ENCODE measurements around the gene PCBP3. TPM values are rescaled to one million over a fixed set of nuclear protein-coding genes. Genes with fewer than 3 reads are reported as not detected.

The PCBP3 gene
- total and polyA plus RNA-seq, 4 donors = 0.36 to 1.6 (median 0.42) TPM

DNA sequence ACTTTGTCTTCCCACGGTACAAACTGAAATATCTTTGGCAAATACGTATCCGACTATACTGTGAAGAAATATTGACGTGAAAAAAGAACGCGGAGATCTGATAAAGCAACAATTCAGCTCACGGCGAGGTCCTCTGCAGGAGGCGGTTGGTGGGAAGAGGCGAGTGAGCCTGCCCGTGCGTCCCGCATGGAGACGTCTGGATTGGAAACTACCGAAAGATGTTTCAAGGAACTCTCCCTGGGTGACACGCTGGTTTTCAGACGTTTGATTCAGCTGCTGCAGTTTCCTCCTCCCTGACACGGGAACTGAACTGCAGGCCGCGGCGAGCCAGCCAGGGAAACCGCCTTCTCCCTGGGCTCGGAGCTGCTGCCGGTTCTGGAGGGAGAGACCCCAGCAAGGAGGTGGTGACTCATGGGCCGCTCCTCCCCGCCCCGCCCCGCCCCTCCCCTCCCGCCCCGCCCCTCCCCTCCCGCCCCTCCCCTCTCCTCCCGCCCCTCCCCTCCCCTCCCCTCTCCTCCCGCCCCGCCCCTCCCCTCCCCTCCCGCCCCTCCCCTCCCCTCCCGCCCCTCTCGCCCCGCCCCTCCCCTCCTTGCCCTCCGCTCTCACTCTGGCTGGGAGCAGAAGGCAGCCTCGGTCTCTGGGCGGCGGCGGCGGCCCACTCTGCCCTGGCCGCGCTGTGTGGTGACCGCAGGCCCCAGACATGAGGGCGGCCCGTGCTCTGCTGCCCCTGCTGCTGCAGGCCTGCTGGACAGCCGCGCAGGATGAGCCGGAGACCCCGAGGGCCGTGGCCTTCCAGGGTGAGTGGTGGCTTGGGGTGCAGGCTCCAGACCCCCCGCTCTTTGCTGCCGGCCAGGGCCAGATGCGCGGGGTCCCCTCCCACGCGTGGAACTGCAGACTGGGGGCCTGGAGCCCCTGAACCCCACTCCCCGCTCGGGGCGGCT, 337.9 kb downstream of the PCBP3 start, which contains the start of gene COL6A1:
TSS of gene COL6A1 (plus strand) at position 620 of the 941 bp plus-strand sequence. CDS start at position 701, 81 bp downstream.
- H3K9ac ChIP-seq (ENCODE audit: low read depth in 1 of 2, low read length in 2 of 2) = peak within 1 kb of the TSS; percentile 4 to 66
- TF ChIP-seq JUND (IDR thresholded peaks at IDR 0.05) (no peak), RAD21 (IDR thresholded peaks at IDR 0.05) (peak in 1 of 2 donors; percentile 9), TAF1 (conservative IDR thresholded peaks at IDR 0.05) (no peak), GABPA (IDR thresholded peaks at IDR 0.05 in 1 of 2, conservative IDR thresholded peaks at IDR 0.05 in 1 of 2) (no peak), FOXA1 (IDR thresholded peaks at IDR 0.05) (no peak), FOXA2 (IDR thresholded peaks at IDR 0.05) (no peak), RXRA (IDR thresholded peaks at IDR 0.05) (no peak), HNF4G (IDR thresholded peaks at IDR 0.05) (no peak), YY1 (IDR thresholded peaks at IDR 0.05) (no peak), NR2F2 (IDR thresholded peaks at IDR 0.05) (no peak), EGR1 (IDR thresholded peaks at IDR 0.05; ENCODE audit: low read depth in 2 of 2) (no peak)
- TF ChIP-seq, protein P1, sequence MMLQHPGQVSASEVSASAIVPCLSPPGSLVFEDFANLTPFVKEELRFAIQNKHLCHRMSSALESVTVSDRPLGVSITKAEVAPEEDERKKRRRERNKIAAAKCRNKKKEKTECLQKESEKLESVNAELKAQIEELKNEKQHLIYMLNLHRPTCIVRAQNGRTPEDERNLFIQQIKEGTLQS (IDR thresholded peaks at IDR 0.05) = no peak
- TF ChIP-seq, protein P2, sequence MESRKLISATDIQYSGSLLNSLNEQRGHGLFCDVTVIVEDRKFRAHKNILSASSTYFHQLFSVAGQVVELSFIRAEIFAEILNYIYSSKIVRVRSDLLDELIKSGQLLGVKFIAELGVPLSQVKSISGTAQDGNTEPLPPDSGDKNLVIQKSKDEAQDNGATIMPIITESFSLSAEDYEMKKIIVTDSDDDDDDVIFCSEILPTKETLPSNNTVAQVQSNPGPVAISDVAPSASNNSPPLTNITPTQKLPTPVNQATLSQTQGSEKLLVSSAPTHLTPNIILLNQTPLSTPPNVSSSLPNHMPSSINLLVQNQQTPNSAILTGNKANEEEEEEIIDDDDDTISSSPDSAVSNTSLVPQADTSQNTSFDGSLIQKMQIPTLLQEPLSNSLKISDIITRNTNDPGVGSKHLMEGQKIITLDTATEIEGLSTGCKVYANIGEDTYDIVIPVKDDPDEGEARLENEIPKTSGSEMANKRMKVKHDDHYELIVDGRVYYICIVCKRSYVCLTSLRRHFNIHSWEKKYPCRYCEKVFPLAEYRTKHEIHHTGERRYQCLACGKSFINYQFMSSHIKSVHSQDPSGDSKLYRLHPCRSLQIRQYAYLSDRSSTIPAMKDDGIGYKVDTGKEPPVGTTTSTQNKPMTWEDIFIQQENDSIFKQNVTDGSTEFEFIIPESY (IDR thresholded peaks at IDR 0.05) = no peak
- TF ChIP-seq, protein P3, sequence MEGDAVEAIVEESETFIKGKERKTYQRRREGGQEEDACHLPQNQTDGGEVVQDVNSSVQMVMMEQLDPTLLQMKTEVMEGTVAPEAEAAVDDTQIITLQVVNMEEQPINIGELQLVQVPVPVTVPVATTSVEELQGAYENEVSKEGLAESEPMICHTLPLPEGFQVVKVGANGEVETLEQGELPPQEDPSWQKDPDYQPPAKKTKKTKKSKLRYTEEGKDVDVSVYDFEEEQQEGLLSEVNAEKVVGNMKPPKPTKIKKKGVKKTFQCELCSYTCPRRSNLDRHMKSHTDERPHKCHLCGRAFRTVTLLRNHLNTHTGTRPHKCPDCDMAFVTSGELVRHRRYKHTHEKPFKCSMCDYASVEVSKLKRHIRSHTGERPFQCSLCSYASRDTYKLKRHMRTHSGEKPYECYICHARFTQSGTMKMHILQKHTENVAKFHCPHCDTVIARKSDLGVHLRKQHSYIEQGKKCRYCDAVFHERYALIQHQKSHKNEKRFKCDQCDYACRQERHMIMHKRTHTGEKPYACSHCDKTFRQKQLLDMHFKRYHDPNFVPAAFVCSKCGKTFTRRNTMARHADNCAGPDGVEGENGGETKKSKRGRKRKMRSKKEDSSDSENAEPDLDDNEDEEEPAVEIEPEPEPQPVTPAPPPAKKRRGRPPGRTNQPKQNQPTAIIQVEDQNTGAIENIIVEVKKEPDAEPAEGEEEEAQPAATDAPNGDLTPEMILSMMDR (IDR thresholded peaks at IDR 0.05; ENCODE audit: low read depth, low read length, missing input control) = no peak
- TF ChIP-seq, protein P4, sequence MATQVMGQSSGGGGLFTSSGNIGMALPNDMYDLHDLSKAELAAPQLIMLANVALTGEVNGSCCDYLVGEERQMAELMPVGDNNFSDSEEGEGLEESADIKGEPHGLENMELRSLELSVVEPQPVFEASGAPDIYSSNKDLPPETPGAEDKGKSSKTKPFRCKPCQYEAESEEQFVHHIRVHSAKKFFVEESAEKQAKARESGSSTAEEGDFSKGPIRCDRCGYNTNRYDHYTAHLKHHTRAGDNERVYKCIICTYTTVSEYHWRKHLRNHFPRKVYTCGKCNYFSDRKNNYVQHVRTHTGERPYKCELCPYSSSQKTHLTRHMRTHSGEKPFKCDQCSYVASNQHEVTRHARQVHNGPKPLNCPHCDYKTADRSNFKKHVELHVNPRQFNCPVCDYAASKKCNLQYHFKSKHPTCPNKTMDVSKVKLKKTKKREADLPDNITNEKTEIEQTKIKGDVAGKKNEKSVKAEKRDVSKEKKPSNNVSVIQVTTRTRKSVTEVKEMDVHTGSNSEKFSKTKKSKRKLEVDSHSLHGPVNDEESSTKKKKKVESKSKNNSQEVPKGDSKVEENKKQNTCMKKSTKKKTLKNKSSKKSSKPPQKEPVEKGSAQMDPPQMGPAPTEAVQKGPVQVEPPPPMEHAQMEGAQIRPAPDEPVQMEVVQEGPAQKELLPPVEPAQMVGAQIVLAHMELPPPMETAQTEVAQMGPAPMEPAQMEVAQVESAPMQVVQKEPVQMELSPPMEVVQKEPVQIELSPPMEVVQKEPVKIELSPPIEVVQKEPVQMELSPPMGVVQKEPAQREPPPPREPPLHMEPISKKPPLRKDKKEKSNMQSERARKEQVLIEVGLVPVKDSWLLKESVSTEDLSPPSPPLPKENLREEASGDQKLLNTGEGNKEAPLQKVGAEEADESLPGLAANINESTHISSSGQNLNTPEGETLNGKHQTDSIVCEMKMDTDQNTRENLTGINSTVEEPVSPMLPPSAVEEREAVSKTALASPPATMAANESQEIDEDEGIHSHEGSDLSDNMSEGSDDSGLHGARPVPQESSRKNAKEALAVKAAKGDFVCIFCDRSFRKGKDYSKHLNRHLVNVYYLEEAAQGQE (IDR thresholded peaks at IDR 0.05) = peak; percentile 5
- no peaks in the 10 kb centered on the region for H3K9me3 ChIP-seq (ENCODE audit: control insufficient read depth in 4 of 4, low read length in 3 of 4)
- H3K36me3 ChIP-seq (ENCODE audit: control insufficient read depth in 4 of 4, insufficient read depth in 3 of 4, low read depth in 1 of 4, low read length in 3 of 4) = peaks cover 2 to 8% (median 2%) of the 10 kb centered on the region in 4 donors
- peak within 1 kb of the TSS; percentile 22 to 67 (median 62) for H3K4me3 ChIP-seq (ENCODE audit: low read depth in 1 of 3, low read length in 3 of 3)
- no peak for DNase-seq (ENCODE audit: low spot score)
- H3K4me1 ChIP-seq (ENCODE audit: control insufficient read depth in 4 of 4, insufficient read depth in 4 of 4, low read length in 3 of 4) = peaks cover 8 to 19% (median 14%) of the 10 kb centered on the region in 4 donors
- peak within 1 kb of the TSS; percentile 25 to 45 for H3K27ac ChIP-seq (ENCODE audit: low read depth in 1 of 2, low read length in 2 of 2)
- under 1% methylated on average over 51 of the region's 63 CpGs for WGBS
- H3K27me3 ChIP-seq (ENCODE audit: control insufficient read depth in 4 of 4, insufficient read depth in 4 of 4, low read length in 3 of 4) = peaks cover 0 to 2% (median 0%) of the 10 kb centered on the region in 4 donors
